Central memory CD8-positive, alpha-beta T cell (primary cell): ENCODE results near the gene GPATCH4.

Source experiments
- ATAC-seq: fragments of 150-1000 bp; cut with Tn5 transposase; replicated peaks from 2 replicates; pipeline ENCODE4 v1.10.0; 2022; ENCODE audit warnings: mild to moderate bottlenecking, moderate FRiP score, moderate number of reproducible peaks; ENCODE audit not compliant: poor library complexity, severe bottlenecking; ENCODE audit errors: extremely low read depth
- DNase-seq, 2 donors: peaks; one replicate each; pipeline ENCODE4 v3.0.0; 2021; ENCODE audit warnings: low spot score in 2 of 2
- H3K27ac Mint-ChIP-seq: one replicate; pipeline ENCODE4 v1.8.0; 2022; ENCODE audit warnings: low read depth, mild to moderate bottlenecking, moderate library complexity, mixed read lengths
- H3K27me3 Mint-ChIP-seq: one replicate; pipeline ENCODE4 v1.8.0; 2022; ENCODE audit warnings: mixed read lengths
- H3K36me3 Mint-ChIP-seq: one replicate; pipeline ENCODE4 v1.8.0; 2022; ENCODE audit warnings: mild to moderate bottlenecking, moderate library complexity, mixed read lengths; ENCODE audit not compliant: insufficient read depth
- H3K4me1 Mint-ChIP-seq: one replicate; pipeline ENCODE4 v1.8.0; 2022; ENCODE audit warnings: mixed read lengths
- H3K4me3 Mint-ChIP-seq: one replicate; pipeline ENCODE4 v1.8.0; 2022; ENCODE audit warnings: mild to moderate bottlenecking, moderate library complexity, mixed read lengths
- H3K9me3 Mint-ChIP-seq: one replicate; pipeline ENCODE4 v1.8.0; 2022; ENCODE audit warnings: mixed read lengths

The GPATCH4 gene

DNA sequence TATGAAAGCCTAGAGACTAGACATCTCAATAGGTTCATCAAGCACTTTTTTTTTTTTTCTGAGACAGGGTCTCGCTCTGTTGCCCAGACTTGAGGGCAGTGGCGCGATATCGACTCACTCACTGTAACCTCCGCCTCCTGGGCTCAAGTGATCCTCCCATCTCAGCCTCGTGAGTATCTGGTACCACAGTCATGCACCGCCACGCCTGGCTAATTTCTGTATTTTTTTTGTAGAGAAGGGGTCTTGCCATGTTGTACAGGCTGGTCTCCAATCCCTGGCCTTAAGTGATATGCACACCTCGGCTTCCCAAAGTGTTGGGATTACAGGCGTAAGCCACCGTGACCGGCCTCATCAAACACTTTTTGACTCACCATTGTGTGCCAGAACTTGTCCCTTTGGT is 613 bp upstream of the GPATCH4 start:
- Mint-ChIP-seq H3K4me3 (peak overlapping the region; percentile 88), H3K36me3 (peaks cover 14% of the 10 kb centered on the region), H3K27me3 (no peaks in the 10 kb centered on the region), H3K27ac (peak overlapping the region; percentile 94), H3K9me3 (no peaks in the 10 kb centered on the region), H3K4me1 (peaks cover 26% of the 10 kb centered on the region)
- ATAC-seq (no peak), DNase-seq (no peak)

DNA sequence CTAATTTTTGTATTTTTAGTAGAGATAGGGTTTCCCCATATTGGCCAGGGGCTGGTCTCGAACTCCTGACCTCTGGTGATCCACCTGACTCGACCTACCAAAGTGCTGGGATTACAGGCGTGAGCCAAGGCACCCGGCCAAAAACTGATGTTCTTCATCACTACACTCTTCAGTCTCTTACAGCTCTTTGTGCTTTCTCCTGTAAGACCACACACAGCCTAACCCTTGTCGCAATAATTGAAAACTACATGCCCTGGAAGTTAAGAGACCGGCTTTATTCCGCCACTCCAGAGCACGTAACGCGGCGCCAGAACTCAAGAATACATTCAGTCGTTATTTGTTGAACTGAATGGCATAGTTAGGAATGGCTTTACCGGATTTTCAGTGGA is 552 bp downstream of the GPATCH4 start:
- Mint-ChIP-seq H3K4me1 (peaks cover 26% of the 10 kb centered on the region), H3K4me3 (peak overlapping the region; percentile 88), H3K36me3 (peaks cover 20% of the 10 kb centered on the region), H3K27ac (peak overlapping the region; percentile 94), H3K9me3 (no peaks in the 10 kb centered on the region), H3K27me3 (no peaks in the 10 kb centered on the region)
- DNase-seq (no peak), ATAC-seq (peak; percentile 26)

DNA sequence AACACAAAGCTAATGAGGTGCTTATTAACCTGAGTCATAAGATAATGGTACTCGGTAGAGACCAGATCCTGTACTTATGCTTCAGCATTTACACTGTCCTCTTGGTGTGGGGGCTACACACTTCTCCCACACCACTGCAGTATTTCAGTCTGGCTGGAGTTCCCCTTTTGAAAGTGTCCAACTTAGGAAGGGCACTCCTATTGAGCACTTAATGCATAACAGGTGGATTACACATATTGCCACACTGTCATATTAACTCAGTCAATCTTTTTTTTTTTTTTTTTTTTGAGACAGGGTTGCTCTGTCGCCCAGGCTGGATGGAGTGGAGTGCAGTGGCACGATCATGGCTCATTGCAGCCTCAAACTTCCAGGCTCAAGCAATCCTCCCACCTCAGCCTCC is 1.5 kb downstream of the GPATCH4 start:
- H3K27ac Mint-ChIP-seq, result no peak overlapping the region
- ATAC-seq (peak; percentile 68), DNase-seq (no peak)
- H3K27me3 Mint-ChIP-seq, result no peaks in the 10 kb centered on the region
- H3K9me3 Mint-ChIP-seq, result no peaks in the 10 kb centered on the region
- peaks cover 32% of the 10 kb centered on the region for H3K4me1 Mint-ChIP-seq
- H3K4me3 Mint-ChIP-seq, result no peak overlapping the region
- H3K36me3 Mint-ChIP-seq, result peaks cover 25% of the 10 kb centered on the region

DNA sequence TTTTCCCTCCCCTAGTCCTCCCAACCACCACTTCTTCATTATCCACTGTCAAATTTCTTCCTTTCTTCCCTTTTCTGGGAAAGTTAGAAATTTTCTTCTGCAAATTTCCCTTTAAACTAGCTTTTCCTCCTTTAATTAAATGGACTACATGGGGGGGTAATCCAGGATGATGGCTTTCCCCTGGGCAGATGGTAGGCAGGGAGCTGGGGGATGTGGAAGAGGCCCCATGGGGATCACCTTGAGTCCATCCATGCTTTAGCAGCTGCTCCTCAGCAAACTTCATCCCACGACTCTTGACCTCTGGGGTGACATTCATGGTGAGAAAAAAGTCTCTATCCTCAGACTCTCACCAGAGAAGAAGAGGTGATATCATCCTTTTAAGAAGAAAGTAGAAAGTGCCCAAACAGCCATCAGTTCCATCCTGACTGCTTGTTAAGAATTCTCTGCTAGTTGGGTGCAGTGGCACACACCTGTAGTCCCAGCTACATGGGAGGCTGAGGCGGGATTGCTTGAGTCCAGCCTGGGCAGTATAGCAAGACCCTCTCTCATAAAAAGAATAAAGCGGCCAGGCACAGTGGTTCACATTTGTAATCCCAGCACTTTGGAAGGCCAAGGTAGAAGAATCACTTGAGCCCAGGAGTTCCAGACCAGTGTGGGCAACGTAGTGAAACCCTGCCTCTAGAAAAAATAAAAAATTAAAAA is 2.4 kb downstream of the GPATCH4 start:
- no peaks in the 10 kb centered on the region for H3K27me3 Mint-ChIP-seq
- ATAC-seq (no peak), DNase-seq (no peak)
- H3K4me3 Mint-ChIP-seq, result no peak overlapping the region
- H3K27ac Mint-ChIP-seq, result no peak overlapping the region
- H3K36me3 Mint-ChIP-seq, result peaks cover 28% of the 10 kb centered on the region
- H3K4me1 Mint-ChIP-seq, result peaks cover 33% of the 10 kb centered on the region
- H3K9me3 Mint-ChIP-seq, result no peaks in the 10 kb centered on the region

DNA sequence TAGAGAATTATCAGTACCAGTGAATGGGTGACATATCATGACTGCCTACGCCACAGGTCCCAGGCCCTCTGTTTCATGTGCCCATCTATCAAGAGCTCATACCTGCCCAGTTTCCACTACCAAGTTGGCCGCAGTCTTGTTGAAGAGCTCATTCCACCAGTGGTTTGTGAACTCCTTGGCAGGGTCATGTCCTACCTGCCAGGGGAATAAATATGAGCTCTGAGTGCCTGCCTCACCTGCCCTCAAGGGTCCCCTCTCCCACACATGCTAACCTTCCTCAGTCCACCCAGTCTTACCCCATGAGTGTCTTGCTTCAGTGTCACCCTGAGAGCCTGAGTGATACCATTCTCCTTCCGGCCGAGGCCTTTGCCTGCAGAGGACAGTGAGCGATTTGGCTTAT is 3.2 kb downstream of the GPATCH4 start:
- H3K4me1 Mint-ChIP-seq, result peaks cover 33% of the 10 kb centered on the region
- no peak overlapping the region for H3K4me3 Mint-ChIP-seq
- H3K27me3 Mint-ChIP-seq, result no peaks in the 10 kb centered on the region
- ATAC-seq (no peak), DNase-seq (no peak)
- peaks cover 30% of the 10 kb centered on the region for H3K36me3 Mint-ChIP-seq
- no peak overlapping the region for H3K27ac Mint-ChIP-seq
- H3K9me3 Mint-ChIP-seq, result no peaks in the 10 kb centered on the region

DNA sequence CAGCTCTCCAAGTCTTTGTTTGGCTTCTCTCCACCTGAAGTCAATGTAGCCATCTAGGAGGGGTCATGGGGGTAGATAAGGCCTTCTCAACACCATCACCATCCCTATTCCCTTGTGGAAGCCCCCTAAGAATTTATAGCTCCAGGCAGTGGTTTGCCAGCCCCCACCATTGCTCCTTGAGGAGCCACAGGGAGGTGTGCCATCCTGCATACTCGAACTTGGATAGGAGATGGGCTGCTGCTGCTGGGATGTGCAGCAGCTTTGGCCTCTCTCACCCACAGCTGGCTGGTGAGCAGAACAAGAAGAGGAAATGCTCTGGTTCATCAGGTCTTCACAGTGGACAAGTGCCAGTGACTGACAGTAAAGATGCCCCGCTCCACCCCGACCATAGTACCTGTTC is 4.9 kb downstream of the GPATCH4 start:
- Mint-ChIP-seq H3K36me3 (peaks cover 31% of the 10 kb centered on the region), H3K4me1 (peaks cover 32% of the 10 kb centered on the region), H3K27ac (no peak overlapping the region), H3K9me3 (no peaks in the 10 kb centered on the region), H3K27me3 (no peaks in the 10 kb centered on the region), H3K4me3 (no peak overlapping the region)
- DNase-seq (no peak), ATAC-seq (no peak)

DNA sequence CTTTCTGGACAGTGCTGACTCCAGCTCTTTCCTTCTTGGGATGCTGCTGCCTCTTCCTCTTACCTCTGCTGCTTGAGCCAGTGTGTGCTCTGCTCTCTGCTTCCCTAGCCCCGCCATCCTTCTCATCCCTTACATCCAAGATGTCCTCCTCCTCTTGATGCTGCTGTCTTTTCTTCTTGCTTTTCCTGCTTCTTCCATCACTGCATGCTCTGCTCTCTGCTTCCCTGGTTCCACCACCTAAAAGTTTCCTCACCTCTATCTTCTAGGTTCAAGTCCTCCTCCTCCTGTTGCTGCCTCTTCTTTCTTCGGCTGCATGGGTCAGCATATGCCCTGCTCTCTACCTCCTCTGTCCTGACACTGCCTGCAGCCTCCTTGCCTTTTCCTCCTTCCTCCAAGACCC is 6.3 kb downstream of the GPATCH4 start:
- DNase-seq (no peak), ATAC-seq (no peak)
- no peak overlapping the region for H3K4me3 Mint-ChIP-seq
- H3K9me3 Mint-ChIP-seq, result no peaks in the 10 kb centered on the region
- peak overlapping the region; percentile 1 for H3K27ac Mint-ChIP-seq
- peaks cover 28% of the 10 kb centered on the region for H3K36me3 Mint-ChIP-seq
- no peaks in the 10 kb centered on the region for H3K27me3 Mint-ChIP-seq
- H3K4me1 Mint-ChIP-seq, result peaks cover 30% of the 10 kb centered on the region

DNA sequence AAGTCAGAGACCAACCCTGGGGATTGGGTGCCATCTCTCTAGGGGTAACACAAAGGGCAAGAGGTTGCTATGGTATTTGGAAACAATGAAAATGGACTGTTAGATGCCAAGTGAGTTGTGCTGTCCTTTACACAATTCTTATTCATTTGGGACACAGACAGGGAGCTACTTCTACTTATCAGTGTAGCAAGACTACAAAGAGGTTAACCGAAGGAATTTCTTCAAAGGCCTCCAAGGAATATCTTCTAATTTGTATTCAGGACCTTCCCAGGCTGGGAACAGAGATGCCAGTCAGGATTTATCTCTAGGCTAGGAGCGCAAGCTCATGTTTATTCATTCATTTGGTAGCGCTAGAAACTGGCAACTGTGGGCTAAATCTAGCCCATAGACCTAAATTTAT is 7.1 kb downstream of the GPATCH4 start:
- ATAC-seq, result no peak
- Mint-ChIP-seq H3K9me3 (no peaks in the 10 kb centered on the region), H3K27me3 (no peaks in the 10 kb centered on the region), H3K4me3 (no peak overlapping the region), H3K4me1 (peaks cover 30% of the 10 kb centered on the region), H3K36me3 (peaks cover 28% of the 10 kb centered on the region), H3K27ac (no peak overlapping the region)
- DNase-seq, result no peak

DNA sequence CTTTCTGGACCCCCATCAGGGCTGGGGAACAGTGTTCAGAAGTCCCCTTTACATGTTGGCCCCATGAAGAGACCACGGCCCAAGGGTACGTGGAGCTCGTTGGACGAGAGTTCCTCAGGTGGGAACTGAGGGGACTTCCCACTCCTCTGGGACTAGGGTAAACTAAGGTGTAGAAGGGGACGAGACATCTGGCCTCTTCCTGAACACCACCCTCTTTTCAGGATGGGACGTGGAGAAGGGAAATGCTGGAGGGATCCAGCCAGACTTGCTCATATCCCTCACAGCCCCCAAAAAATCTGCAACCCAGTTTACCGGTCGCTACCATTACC is 7.7 kb downstream of the GPATCH4 start:
- ATAC-seq (no peak), DNase-seq (no peak)
- peaks cover 28% of the 10 kb centered on the region for H3K4me1 Mint-ChIP-seq
- H3K4me3 Mint-ChIP-seq, result no peak overlapping the region
- H3K27me3 Mint-ChIP-seq, result no peaks in the 10 kb centered on the region
- H3K9me3 Mint-ChIP-seq, result no peaks in the 10 kb centered on the region
- no peak overlapping the region for H3K27ac Mint-ChIP-seq
- H3K36me3 Mint-ChIP-seq, result peaks cover 27% of the 10 kb centered on the region

DNA sequence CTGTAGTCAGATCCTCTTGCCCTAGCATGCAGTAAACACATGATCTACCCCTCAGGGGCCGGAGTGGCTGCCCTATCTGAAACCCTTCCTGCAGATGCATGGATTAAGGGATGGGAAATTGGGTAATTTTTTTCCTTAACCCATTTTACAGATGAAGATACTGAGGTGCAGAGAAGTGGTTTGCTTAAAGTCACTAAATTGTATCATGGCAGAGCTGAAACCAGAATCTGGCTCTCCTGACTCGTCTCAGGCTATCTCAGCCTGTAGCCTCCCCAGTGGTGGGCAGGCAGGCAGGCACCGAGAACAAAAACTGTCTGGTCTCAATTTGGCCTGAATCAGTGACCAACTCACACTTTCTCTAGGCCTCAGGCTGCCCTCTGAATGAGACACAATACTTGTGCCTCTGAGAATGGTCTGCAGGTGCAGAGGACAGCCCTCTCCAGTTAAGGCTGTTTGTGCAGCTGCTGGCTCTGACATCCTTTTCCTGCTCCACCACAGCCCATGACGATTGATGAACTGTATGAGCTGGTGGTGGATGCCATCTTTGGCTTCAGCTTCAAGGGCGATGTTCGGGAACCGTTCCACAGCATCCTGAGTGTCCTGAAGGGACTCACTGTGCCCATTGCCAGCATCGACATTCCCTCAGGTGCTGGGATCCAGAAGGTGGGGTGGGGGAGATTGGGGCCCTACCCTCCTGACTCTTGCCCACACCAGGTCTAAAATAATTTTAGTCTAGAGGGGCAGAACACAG is 8.2 kb downstream of the GPATCH4 start:
- Mint-ChIP-seq H3K27me3 (no peaks in the 10 kb centered on the region), H3K4me3 (peak overlapping the region; percentile 76), H3K9me3 (no peaks in the 10 kb centered on the region), H3K4me1 (peaks cover 23% of the 10 kb centered on the region), H3K27ac (peak overlapping the region; percentile 76), H3K36me3 (peaks cover 23% of the 10 kb centered on the region)
- ATAC-seq (no peak), DNase-seq (no peak)

DNA sequence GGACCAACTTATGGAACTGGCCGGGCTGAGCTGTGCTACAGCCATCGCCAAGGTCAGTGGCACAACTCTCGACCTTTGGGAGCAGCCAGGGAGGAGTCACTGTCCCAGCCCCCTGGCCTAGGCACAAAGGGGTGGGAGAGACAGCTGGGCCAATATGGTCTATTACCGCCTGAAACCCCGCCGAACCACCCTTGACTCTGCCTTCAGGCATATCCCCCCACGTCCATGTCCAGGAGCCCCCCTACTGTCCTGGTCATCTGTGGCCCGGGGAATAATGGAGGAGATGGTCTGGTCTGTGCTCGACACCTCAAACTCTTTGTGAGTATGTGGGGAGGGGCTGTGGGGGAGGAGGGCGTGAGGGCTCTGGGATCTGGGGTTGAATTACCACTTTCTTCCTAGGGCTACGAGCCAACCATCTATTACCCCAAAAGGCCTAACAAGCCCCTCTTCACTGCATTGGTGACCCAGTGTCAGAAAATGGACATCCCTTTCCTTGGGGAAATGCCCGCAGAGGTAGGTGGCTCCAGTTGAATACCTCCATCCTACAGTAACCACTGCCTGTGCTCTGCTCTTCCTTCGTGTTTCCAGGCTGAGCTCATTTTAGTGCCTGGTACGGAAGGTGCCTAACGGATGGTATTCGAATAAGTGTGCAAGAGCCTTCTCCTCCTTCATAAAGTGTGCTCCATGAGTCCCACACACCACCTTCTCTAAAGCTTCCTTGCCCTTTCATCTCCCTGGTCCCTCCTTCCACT is 8.9 kb downstream of the GPATCH4 start:
- DNase-seq (no peak), ATAC-seq (no peak)
- Mint-ChIP-seq H3K4me1 (peaks cover 23% of the 10 kb centered on the region), H3K27ac (peak overlapping the region; percentile 76), H3K9me3 (no peaks in the 10 kb centered on the region), H3K36me3 (peaks cover 21% of the 10 kb centered on the region), H3K27me3 (no peaks in the 10 kb centered on the region), H3K4me3 (peak overlapping the region; percentile 76)

DNA sequence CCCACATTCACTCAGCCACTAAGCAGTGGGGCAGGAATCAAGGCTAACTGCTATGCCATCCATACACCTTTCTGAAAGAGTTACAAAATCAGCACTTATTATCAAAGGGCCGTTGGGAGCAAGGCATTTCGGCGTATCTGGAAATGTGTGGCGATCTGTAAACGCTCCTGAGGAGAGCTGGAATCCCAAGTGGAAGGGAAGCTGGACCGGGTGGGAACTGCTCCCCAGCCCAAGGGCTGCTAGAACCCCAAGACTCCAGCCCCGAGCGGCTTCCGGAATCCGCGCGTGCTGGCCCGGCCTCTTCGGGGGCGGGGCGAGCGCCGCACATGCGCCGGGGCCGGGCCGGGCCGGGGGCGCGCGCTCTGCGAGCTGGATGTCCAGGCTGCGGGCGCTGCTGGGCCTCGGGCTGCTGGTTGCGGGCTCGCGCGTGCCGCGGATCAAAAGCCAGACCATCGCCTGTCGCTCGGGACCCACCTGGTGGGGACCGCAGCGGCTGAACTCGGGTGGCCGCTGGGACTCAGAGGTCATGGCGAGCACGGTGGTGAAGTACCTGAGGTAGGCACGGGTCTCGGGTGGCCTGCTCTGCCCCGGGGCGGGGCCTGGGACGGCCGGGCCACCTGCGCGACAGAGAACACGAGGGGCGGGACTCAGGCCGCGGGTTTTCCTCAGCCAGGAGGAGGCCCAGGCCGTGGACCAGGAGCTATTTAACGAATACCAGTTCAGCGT is 9.7 kb downstream of the GPATCH4 start, which contains the start of gene NAXE:
TSS of gene NAXE (plus strand) at position 345 of the 726 bp plus-strand sequence. CDS start at position 374, 29 bp downstream.
- Mint-ChIP-seq H3K27ac (peak within 1 kb of the TSS; percentile 76), H3K4me1 (peaks cover 23% of the 10 kb centered on the region), H3K4me3 (peak within 1 kb of the TSS; percentile 76), H3K27me3 (no peaks in the 10 kb centered on the region), H3K36me3 (peaks cover 16% of the 10 kb centered on the region), H3K9me3 (no peaks in the 10 kb centered on the region)
- ATAC-seq (peak; percentile 94), DNase-seq (peak in 1 of 2 donors; percentile 29)
